HG03520 (cell line): ENCODE measurements around the gene PIK3IP1.
"Not testable (repeated sequence)": the region's sequence is repeated elsewhere in the genome, so short reads cannot be mapped to it uniquely, and the experiment has no call there.

Experiments used
- ATAC-seq: cut with Tn5 transposase; IDR thresholded peaks from one replicate; pipeline ENCODE4 v1.9.1; 2021; ENCODE audit warnings: mild to moderate bottlenecking, moderate library complexity; ENCODE audit not compliant: unreplicated experiment

PIK3IP1 gene, protein sequence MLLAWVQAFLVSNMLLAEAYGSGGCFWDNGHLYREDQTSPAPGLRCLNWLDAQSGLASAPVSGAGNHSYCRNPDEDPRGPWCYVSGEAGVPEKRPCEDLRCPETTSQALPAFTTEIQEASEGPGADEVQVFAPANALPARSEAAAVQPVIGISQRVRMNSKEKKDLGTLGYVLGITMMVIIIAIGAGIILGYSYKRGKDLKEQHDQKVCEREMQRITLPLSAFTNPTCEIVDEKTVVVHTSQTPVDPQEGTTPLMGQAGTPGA

DNA sequence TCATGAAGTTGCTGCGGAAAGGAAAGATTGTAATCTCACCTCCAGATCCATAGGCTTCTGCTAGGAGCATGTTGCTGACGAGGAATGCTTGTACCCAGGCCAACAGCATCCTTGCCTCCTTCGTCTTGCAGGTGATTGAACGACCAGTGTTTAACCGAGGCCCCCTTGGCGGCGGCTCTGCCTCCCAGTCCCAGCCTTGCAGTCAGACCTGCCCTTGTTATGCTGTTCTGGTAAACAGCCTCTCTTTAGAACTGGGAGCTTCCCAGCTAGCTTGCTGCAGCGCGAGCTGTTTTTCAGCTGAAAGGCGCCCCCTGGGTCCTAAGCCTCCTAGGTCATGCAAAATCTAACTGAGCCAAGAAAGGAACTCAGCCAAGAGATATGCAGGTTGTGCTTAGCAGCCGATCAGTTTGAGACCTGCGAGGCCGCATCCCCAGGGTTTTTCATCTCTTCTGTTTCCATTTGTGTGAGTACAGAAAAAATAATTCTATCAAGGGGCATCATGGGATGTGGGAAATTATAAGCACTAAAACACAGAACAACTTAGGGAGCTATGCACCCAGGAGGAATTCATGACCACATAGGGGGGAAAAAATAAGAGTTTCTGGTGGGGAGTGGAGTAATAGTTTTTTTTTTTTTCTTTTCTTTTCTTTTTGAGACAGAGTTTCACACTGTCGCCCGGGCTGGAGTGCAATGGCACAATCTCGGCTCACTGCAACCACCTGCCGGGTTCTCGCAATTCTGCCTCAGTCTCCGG is at the start of gene PIK3IP1:
Gene PIK3IP1 (minus strand): TSS at position 253 of the 754 bp plus-strand sequence. CDS start 144 bp downstream, at position 109.
- no peak for ATAC-seq

DNA sequence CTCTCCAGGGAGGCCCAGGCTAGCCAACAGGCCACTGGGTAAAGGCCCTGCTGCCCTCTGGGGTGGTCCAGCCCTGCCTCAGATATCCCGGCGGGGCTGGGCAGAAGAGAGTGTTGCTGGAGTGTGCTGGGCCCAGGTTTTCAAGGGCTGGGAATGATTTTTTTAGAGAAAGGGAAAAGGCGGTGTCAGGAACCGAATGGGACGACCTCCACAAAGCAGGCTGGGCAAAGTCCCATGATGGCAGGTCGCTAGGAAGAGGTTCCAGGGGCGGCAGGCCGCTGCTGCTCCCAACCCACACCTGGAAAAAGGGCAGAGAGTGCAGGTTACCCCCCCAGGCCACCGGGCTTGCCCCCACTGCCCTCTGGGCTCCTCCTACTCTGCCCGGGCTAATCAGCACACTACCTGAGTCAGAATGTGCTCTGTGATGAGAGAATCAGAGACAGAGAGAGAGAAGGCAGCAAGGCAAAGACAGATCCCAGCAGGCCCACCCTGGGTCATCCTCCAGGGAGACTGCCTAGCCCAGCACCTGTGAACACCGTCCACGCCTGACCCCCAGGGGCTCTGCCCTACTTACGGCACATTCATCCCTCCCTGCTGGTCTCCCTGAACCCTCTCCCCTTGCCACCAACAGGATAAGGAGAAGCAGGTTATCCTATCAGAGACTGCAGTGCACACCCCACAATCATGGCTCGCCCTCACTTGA is 49.2 kb upstream of the PIK3IP1 start:
- no peak for ATAC-seq

DNA sequence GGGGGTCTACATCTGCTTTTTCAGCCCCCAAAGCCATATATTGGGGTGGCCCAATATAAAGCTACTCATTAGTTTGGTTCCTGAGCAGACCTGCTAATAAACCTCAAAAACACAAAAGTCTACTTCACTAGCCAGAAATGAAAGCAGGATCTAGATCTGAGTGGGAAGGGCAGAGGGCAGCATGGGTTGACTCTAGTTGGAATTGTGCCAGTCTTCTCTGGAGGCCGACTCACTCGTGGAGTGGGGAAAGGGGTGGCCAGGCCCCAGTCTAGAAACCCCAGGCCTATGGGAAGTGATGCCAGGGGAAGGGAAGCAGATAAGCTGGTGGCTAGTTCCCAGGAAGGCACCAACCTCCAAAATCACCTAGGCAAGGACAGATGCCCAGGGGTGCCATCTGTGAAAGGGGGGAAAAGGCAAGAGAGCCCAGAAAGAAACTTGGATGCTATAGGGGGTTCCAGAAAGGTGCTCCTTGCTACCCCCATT is 48.5 kb upstream of the PIK3IP1 start:
- no peak for ATAC-seq

DNA sequence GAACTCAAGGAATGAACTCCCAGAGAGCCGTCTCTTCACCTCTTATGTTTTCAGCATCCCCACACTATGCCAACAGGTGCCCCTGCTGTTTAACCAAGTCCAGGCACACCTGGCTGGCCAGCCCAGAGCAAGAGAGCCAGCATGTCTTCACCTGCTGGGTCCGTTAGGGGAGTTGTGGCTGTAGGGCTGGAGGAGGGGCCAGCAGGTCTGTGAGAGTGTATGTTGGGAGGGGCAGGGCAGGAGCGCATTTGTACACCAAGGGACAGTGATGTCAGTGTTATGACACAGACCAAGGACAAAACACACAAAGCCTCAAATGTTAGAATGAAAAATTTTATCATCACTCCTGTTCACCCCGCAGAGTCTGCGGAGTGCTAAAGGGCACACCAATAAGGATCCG is 48.1 kb upstream of the PIK3IP1 start:
- no peak for ATAC-seq

DNA sequence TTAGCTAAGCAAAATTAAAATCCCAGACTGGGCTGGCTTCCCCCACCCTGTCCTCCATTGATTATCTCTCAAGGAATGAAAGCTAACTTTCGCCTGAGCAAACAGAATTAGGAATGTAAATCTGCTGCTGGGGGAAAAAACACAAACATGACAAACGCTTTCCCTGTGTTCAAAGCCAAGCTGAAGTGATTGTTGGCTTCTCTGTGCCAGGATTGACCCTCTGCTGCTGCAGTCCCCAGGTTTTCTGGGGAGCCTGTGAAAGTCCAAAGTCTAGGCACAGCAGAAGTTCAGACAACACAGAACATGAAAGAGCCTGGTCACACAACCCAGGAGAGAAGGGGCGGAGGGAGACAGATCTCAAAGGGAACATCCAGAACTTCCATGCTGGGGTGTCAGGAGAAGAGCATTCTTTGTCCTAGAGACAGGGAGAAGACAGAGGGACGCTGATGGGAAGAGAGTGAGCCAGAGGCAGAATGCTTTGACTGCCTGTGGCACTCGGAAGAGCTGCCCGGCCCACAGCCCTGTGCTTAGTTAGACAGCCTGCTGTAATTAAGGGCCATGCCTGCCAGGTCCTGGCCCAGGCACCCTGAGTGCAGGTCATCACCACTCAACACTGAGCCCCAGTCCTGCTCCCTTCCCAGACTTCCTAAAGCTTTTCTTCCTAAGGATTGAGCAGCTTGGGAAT is 47.0 kb upstream of the PIK3IP1 start:
- ATAC-seq = no peak

DNA sequence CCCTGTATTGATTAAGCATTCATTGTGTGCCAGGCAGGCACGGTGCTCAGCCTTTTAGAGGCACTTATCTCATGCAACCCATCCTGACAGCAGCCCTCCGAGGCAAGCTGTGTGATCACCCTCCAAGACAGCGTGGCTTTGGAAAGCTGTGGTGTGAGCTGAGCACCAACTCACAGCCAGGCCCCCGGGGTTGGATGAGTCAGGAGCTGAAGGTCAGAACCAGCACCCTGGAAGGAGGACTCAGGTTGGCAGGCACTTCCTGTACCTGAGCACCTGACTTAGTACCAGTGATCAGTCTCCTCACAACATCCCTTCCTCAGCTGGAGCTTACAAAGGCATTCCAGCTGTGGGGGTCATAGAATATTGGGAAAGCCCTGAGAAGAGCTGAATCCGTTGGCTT is 44.9 kb upstream of the PIK3IP1 start:
- no peak for ATAC-seq

DNA sequence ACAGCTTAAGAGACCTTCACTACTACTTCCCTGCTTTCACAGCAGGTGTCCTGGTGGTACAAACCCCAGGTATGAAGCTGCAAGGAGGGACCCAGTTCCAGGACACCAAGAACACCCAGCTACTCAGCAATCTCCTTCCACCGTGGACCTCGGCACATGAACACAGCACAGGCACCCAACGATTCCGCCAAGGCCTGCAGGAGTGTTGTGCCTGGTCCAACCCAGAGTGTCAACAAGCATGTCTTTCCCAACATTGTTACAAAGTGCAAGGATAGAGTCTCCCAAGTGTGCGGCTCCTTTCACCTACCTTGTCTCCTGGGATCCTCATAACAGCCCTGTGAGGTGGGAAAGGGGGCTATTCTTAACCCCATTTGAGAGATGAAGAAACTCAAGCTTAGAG is 42.0 kb upstream of the PIK3IP1 start:
- ATAC-seq = no peak

DNA sequence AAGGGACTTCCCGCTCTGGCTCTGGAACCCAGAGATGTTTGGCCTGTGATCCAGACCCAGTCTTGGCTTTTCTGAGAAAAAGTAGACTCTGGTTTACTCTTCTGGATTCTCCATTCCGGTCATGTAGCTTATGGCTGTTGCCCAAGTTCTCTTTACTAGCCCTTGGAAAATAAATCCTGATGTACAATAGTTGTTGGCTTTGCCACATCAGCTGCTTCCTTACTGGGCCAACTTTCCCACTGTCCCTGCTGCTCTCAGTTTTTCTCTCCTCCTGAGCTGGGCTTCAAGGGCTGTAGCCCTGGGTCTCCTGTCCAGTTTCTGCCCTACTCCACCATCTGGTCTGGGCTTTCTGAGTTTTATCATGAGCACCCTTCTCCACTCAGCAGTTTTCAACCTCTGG is 41.4 kb upstream of the PIK3IP1 start:
- ATAC-seq = no peak

DNA sequence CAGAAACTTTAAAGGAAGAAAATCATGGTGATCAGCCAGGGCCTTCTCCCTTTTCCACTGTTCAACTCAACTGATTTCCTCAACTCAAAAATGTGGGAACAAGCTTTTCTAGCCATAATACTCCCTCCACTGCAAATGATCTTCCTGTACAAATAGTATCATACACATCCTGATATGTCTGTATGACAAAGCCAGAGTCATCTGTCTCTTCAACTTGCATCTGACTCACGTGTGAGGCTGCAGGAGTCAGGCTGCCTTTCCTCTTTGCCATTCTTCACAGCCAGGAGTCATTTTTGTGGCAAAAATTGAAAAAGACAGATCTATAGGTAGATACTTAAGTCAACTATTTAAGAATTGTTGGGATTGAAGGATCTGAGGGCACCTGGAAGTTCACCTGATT is 40.6 kb upstream of the PIK3IP1 start:
- no peak for ATAC-seq

DNA sequence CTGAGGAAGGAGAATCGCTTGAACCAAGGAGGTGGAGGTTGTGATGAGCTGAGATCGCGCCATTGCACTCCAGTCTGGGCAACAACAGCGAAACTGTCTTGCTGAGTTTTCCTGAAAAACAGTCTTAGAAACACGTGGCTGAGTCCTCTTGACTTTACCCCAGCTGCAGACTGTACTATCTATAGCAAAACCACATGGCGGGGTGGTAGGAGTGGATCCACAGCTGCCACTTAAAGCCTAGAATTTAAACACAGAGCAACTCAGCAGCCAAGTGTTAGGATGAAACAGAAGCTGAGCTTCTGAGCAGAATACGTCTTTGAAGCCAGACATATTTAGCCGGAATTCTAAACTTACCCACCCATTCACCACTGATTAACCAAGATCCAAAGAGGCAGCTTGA is 39.7 kb upstream of the PIK3IP1 start:
- no peak for ATAC-seq

DNA sequence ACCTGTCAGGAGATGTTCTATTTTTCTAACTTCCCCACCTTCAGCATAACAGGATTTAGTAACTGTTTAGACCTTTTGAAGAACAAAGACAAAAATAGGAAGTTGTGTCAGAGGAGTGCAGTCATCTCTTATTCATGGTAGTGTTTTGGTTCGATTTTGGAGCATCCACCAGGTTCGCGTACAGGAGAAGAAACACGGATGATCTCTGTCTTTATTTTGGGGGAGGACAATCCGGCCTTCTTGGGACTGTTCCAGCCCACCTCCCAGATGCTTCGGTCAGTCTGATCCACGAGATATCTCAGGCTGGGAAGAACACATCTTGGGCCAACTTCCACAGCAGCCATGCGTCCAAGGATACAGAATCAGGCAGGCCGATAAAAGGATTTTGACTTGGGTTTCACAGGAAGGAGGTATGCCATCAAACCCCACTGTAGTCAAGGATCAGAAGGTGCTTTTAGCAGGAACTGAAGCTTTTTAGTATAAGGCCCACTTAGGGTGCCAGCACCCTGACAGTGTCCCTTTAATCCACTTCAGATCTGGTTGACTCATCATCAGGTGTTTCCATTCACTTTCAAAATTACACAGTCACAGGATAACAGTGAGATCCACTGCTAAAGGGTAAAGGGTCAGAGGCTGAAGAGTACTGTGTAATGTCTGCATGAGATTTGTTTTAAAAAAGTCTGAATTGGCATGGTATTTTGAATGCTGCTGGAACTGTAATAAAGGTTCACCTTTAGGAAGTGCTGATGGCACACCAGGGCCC is 37.3 kb upstream of the PIK3IP1 start:
- ATAC-seq = no peak

DNA sequence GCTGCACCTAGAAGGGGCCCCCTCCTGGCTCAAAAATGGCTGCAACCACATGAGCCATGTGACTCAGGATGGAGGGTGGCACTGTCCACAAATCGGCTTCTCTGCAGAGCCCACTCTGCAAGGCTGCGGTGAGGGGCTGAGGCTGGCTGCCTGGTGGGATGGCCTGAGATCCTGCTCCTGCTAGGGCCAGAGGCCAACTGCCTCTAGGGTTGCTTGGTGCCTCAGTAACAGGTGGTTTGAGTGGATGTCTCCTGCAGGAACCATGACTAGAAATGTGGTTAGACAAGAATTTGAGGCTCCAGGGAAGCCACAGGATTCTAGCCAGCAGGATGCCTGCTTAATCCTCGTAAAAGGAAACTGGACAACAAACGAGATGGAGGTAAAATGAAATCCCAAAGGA is 36.7 kb upstream of the PIK3IP1 start:
- no peak for ATAC-seq

DNA sequence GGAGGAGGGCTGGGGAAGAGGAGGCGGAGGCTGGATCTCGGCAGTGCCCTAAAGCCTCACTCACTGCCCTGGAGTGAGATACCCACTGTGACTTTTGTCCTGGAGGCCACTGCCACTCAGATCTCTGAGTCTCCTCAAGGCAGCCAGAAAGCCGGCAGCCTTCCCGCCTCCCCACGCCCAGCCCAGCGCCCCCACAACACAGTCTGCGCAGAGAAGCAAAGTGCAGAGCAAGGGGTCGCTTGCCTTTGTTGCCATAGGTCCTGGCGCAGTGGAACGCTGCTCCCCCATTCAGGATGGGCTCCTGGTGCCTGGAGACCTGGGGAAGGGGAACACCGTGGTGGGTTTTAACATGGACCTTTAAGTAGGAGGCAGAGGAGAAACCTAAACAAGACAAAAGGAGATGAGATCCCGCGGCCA is 36.3 kb upstream of the PIK3IP1 start:
- no peak for ATAC-seq

DNA sequence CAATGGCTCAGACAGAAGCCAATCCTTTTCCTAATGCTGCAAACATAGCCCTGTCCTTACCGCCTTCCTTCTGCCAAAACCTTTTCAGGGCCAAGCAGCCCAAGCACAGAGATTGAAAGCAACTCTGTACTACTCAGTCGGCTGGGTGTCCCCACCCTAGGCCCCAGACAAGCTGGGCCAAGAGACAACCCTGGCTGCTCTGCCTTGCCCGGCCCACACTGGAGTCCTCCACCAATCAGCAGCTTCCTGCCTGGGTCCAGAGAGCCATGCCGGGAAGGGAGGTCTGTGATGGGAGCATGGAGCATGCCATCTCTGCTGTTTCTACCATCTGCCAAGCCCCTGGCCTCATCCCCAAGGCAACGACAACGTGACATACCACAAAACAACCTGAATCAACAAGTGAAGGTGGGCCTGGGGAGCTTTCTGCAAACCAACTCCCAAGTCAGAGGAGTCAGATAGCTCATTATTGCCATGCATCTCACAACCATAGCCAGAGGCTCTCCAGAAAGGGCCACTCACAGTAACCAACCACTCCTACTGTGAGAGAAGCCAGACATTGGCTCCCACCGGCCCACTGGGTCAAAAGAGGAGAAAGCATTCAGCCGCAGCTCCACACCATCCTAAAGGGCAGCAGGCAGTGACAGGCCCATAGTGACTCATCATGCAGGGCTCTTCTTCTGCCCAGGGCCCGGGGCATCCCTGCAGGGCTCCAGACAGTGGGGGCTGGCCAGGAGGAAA is 35.7 kb upstream of the PIK3IP1 start:
- no peak for ATAC-seq

DNA sequence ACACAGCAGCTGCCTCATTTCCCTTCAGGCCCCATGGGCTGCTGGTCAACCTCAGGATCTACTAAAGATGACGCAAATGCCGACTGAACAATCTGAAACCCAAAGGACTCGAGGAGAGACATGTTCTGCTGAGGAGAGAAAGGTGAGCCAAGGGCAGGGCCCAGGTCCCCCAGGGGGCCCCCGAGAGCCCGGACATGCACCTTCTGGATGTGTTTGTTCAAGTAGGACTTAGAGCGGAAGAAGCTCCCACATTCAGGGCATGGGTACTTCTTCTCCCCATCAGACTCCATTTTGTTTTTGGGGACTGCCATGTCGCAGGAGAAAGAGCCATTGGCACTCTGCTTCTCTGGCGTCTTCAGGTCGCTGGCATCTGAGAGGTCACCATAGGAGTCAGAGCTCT is 34.6 kb upstream of the PIK3IP1 start:
- no peak for ATAC-seq

DNA sequence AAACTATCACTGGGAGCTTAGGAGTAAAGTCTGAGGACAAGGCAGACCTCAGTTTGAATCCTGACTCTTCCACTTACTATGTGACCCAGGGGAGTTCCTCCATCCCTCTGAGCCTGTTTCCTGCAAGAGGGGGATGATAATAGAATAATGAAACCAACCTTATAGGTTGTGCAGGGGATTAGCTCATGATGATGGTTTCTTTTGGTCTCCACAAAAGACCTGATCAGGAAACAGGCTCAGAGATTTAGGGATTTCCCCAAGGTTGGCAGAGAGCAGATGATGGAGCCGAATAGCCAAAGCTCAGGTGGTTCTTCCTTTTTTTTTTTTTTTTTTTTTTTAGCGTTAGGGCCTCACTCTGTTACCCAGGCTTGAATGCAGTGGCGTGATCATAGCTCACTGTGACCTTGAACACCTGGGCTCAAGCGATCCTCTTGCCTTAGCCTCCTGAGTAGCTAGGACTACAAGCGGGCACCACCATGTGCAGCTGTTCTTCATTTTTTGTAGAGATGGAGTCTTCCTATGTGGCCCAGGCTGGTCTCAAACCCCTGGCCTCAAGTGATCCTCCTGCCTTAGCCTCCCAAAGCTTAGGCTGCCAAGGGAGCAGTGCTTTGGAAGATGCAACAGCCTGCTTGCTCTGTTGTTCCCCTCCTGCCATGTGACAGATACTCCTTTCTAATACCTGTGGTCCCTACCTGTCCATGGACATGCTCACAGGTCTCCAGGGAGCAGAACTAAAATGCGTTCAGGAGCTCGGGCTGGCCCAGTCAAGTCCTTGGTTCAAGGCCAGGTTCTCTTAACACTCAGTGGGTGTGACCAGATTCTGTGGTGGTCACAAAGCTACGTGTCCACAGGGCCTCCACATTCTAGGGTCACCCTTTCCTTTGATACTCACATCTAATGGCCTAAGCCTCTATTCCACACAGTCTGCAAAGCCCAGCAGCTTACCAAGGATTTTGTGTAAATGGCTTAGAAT is 31.6 kb upstream of the PIK3IP1 start:
- ATAC-seq = no peak

DNA sequence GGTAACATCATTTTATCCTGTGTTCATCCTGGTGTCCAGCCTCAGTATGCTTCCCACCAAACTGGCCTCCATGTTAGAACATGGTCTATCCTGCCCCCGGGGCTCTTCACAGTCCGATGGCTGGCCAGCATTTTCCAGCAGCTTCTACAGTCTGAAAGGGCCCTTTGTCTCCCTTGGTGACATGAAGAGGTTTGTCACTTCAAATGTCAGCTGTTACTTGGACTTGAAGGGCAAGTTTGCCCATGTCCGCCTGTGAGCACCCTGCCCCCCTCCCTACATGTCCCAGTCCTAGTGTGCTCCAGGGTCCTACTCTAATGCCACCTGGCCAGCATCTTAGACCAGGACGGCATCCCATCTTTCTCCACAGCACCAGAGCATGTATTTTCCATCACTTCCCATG is 29.1 kb upstream of the PIK3IP1 start:
- no peak for ATAC-seq

DNA sequence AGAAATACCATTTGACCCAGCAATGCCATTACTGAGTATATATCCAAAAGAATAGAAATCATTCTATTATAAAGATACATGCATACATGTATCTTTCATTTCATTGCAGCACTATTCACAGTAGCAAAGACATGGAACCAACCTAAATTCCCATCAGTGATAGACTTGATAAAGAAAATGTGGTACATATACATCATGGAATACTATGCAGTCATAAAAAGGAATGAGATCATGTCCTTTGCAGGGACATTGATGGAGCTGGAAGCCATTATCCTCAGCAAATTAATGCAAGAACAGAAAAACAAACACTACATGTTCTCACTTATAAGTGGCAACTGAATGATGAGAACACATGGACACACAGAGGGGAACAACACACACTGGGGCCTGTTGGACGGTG is 21.9 kb upstream of the PIK3IP1 start:
- not testable (repeated sequence) for ATAC-seq
